Measurements from ENCODE around the gene FBXW9.
"Not testable (repeated sequence)": the region's sequence is repeated elsewhere in the genome, so short reads cannot be mapped to it uniquely, and the experiment has no call there.

GRCh38 chr19:12725612-12726011, 29.2 kb upstream of the FBXW9 start:
- TF ChIP-seq CTCF (IDR thresholded peaks at IDR 0.05; ENCODE audit: insufficient read depth, low read length, poor library complexity, severe bottlenecking); EZH2phosphoT487 (conservative IDR thresholded peaks at IDR 0.05; ENCODE audit: low read length): not testable (repeated sequence)
